Astrocyte (in vitro differentiated cells and primary cell): ENCODE measurements around the gene CCDC160. TPM values are rescaled to one million over a fixed set of nuclear protein-coding genes. Genes with fewer than 3 reads are reported as not detected.

Experiments used
- DNase-seq: peaks from one replicate; pipeline ENCODE4 v3.0.0-alpha.2; 2010; ENCODE audit warnings: low read depth
- FAIRE-seq: peaks from 2 replicates; lab custom pipeline; 2011; peaks lifted over from hg19 to GRCh38; lab: Jason Lieb, UNC
- H2AFZ ChIP-seq: 2 replicates; pipeline ENCODE4 v1.6.0; 2012; ENCODE audit warnings: low read depth, low read length, inconsistent platforms
- H3K27ac ChIP-seq: 2 replicates; pipeline ENCODE4 v1.5.1; 2011; ENCODE audit warnings: low read depth, low read length, inconsistent platforms
- H3K27me3 ChIP-seq: 2 replicates; pipeline ENCODE4 v1.6.0; 2011; ENCODE audit warnings: low read length, inconsistent platforms; ENCODE audit not compliant: insufficient read depth
- H3K36me3 ChIP-seq: 2 replicates; pipeline ENCODE4 v1.5.1; 2011; ENCODE audit warnings: low read length, inconsistent platforms; ENCODE audit not compliant: insufficient read depth
- H3K4me1 ChIP-seq: 2 replicates; pipeline ENCODE4 v1.5.1; 2011; ENCODE audit warnings: low read length, inconsistent platforms; ENCODE audit not compliant: insufficient read depth
- H3K4me2 ChIP-seq: 2 replicates; pipeline ENCODE4 v1.6.0; 2012; ENCODE audit warnings: low read length, inconsistent platforms
- H3K4me3 ChIP-seq: 2 replicates; pipeline ENCODE4 v1.5.1; 2011; ENCODE audit warnings: low read depth, mild to moderate bottlenecking, low read length, inconsistent platforms; ENCODE audit not compliant: insufficient read depth
- H3K79me2 ChIP-seq: 2 replicates; pipeline ENCODE4 v1.6.0; 2012; ENCODE audit warnings: mild to moderate bottlenecking, low read length, inconsistent platforms; ENCODE audit not compliant: insufficient read depth
- H3K9ac ChIP-seq: 2 replicates; pipeline ENCODE4 v1.6.0; 2012; ENCODE audit warnings: mild to moderate bottlenecking, low read length, inconsistent platforms
- H3K9me3 ChIP-seq: 2 replicates; pipeline ENCODE4 v1.5.1; 2012; ENCODE audit warnings: low read depth, mild to moderate bottlenecking, low read length, inconsistent platforms; ENCODE audit not compliant: insufficient read depth
- H4K20me1 ChIP-seq: 2 replicates; pipeline ENCODE4 v1.6.0; 2012; ENCODE audit warnings: low read length, inconsistent platforms; ENCODE audit not compliant: insufficient read depth
- H3K27ac Mint-ChIP-seq: one replicate; pipeline ENCODE4 v1.8.0; 2021; ENCODE audit warnings: mild to moderate bottlenecking, mixed read lengths; ENCODE audit not compliant: unreplicated experiment
- H3K27me3 Mint-ChIP-seq: one replicate; pipeline ENCODE4 v1.8.0; 2021; ENCODE audit warnings: low read depth, mixed read lengths; ENCODE audit not compliant: unreplicated experiment
- H3K36me3 Mint-ChIP-seq: one replicate; pipeline ENCODE4 v1.8.0; 2021; ENCODE audit warnings: low read depth, mixed read lengths; ENCODE audit not compliant: unreplicated experiment
- H3K4me1 Mint-ChIP-seq: one replicate; pipeline ENCODE4 v1.8.0; 2021; ENCODE audit warnings: low read depth, mixed read lengths; ENCODE audit not compliant: unreplicated experiment
- H3K4me3 Mint-ChIP-seq: one replicate; pipeline ENCODE4 v1.8.0; 2021; ENCODE audit warnings: mild to moderate bottlenecking, moderate library complexity, mixed read lengths; ENCODE audit not compliant: unreplicated experiment
- H3K9me3 Mint-ChIP-seq: one replicate; pipeline ENCODE4 v1.8.0; 2021; ENCODE audit warnings: mild to moderate bottlenecking, mixed read lengths; ENCODE audit not compliant: unreplicated experiment
- EZH2 ChIP-seq: IDR thresholded peaks from 2 replicates; pipeline ENCODE4 v1.6.1; 2012; ENCODE audit warnings: mild to moderate bottlenecking, low read length, inconsistent platforms; ENCODE audit not compliant: insufficient read depth
- total RNA-seq: library from RNA; stranded (reverse); gene quantifications from 2 replicates; pipeline ENCODE4 v1.2.1, GENCODE V29; 2021
- TF ChIP-seq, protein P1 (sequence below): IDR thresholded peaks from 2 replicates; pipeline ENCODE4 v1.5.1; 2011; ENCODE audit warnings: low read depth, mild to moderate bottlenecking, inconsistent platforms, low read length, moderate library complexity; ENCODE audit not compliant: insufficient read depth

The CCDC160 gene
- total RNA-seq, 1 donor from 2014 or later = 1.5 TPM

DNA sequence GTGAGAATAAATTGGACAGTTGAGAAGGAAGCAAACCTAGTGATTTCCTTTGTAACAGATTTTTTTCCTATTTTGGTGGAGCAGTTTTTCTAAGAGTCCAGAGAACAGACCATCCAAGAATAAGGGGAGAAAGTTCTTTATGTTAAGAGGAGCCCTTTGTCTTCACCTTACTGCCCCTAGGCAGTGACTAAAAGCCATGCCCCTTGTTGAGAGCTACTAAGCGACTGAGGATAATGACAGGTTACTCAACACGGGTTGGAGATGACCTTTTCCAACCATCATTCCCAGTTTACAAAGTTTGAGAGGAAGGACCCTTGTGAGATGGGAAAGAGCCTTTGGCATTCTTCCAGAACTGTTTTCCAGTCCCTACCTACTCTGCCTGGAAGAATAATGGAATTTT lies 3.2 kb downstream of the CCDC160 start:
- no peak for TF ChIP-seq EZH2
- TF ChIP-seq, protein P1, sequence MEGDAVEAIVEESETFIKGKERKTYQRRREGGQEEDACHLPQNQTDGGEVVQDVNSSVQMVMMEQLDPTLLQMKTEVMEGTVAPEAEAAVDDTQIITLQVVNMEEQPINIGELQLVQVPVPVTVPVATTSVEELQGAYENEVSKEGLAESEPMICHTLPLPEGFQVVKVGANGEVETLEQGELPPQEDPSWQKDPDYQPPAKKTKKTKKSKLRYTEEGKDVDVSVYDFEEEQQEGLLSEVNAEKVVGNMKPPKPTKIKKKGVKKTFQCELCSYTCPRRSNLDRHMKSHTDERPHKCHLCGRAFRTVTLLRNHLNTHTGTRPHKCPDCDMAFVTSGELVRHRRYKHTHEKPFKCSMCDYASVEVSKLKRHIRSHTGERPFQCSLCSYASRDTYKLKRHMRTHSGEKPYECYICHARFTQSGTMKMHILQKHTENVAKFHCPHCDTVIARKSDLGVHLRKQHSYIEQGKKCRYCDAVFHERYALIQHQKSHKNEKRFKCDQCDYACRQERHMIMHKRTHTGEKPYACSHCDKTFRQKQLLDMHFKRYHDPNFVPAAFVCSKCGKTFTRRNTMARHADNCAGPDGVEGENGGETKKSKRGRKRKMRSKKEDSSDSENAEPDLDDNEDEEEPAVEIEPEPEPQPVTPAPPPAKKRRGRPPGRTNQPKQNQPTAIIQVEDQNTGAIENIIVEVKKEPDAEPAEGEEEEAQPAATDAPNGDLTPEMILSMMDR = no peak

DNA sequence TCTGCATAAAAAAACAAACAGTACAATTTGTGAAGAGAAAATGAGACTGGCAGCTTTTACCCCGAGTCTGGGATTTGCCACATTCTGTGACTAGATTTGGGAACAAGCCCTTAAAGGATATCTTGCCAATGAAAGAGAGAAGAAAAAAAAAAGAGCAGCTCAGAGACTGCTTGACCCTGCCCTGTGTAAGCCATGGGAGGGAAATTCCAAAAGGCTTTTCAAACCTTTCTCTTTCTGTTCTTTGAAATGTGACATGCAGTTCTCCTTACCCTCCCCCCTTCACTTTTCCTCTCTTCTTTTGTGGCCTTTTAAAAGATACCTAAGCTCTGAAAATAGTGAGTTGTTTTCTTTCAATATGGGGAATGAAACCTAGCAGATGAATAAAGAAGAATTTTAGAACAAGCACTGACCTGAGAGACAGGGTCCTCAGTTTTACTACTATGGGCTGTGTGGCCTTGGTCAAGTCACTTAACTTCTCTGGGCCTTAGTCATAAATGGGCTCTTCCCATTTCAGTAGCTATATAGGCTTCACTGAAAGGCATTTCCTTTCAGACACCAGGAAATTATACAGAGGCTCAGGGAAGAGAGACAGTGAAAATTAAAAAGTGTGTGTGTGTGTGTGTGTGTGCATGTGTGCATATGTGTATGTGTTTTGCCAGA lies 5.1 kb downstream of the CCDC160 start:
- Mint-ChIP-seq H3K4me1 (peaks cover 22% of the 10 kb centered on the region), H3K27ac (no peak overlapping the region), H3K9me3 (no peaks in the 10 kb centered on the region), H3K27me3 (no peaks in the 10 kb centered on the region), H3K4me3 (no peak overlapping the region), H3K36me3 (no peaks in the 10 kb centered on the region)
- Histone ChIP-seq H3K36me3 (no peaks in the 10 kb centered on the region), H3K27me3 (no peaks in the 10 kb centered on the region), H3K4me2 (no peak overlapping the region), H3K9me3 (no peaks in the 10 kb centered on the region), H3K4me3 (no peak overlapping the region), H3K9ac (no peak overlapping the region), H3K79me2 (no peaks in the 10 kb centered on the region), H2AFZ (no peak overlapping the region), H3K4me1 (no peaks in the 10 kb centered on the region), H4K20me1 (no peaks in the 10 kb centered on the region), H3K27ac (no peak overlapping the region)
- FAIRE-seq (peak; percentile 89), DNase-seq (no peak)
- no peak for TF ChIP-seq EZH2
- TF ChIP-seq, protein P1 = no peak

More for the DNA sequence above, 3.2 kb downstream of the CCDC160 start:
- no peaks in the 10 kb centered on the region for H4K20me1 ChIP-seq
- Mint-ChIP-seq H3K36me3 (no peaks in the 10 kb centered on the region), H3K9me3 (no peaks in the 10 kb centered on the region), H3K4me1 (peaks cover 19% of the 10 kb centered on the region), H3K27me3 (no peaks in the 10 kb centered on the region), H3K4me3 (no peak overlapping the region), H3K27ac (no peak overlapping the region)
- H3K4me3 ChIP-seq = no peak overlapping the region
- H2AFZ ChIP-seq = no peak overlapping the region
- no peaks in the 10 kb centered on the region for H3K9me3 ChIP-seq
- no peaks in the 10 kb centered on the region for H3K4me1 ChIP-seq
- no peak overlapping the region for H3K4me2 ChIP-seq
- no peak for DNase-seq
- no peaks in the 10 kb centered on the region for H3K36me3 ChIP-seq
- H3K27ac ChIP-seq = no peak overlapping the region
- H3K79me2 ChIP-seq = no peaks in the 10 kb centered on the region
- no peaks in the 10 kb centered on the region for H3K27me3 ChIP-seq
- no peak overlapping the region for H3K9ac ChIP-seq
- no peak for FAIRE-seq

DNA sequence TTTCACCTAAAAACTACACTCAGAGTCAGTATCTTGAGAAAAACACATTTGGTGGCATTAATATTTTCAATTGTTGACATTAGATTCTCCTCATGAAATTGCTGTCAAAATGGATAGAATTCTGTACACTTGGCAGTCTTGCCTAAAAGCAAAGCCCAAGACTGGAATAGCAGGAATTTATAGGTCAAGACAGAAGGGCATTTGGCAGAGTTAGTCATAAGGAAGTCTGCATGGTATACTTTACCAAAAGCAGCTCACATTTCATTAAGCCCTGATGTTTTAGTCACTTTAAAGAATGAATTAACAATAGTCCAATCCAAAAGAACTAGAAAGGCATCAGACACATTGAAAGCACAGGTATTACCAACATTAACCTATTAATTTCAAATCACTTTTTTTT lies 7.1 kb downstream of the CCDC160 start:
- Mint-ChIP-seq H3K9me3 (no peaks in the 10 kb centered on the region), H3K27me3 (no peaks in the 10 kb centered on the region), H3K4me3 (no peak overlapping the region), H3K27ac (peak overlapping the region; percentile 34), H3K36me3 (no peaks in the 10 kb centered on the region), H3K4me1 (peaks cover 22% of the 10 kb centered on the region)
- DNase-seq = peak; percentile 32
- Histone ChIP-seq H3K4me1 (no peaks in the 10 kb centered on the region), H3K4me2 (peak overlapping the region; percentile 38), H3K36me3 (no peaks in the 10 kb centered on the region), H3K9ac (no peak overlapping the region), H3K27ac (no peak overlapping the region), H3K27me3 (no peaks in the 10 kb centered on the region), H3K79me2 (no peaks in the 10 kb centered on the region), H4K20me1 (no peaks in the 10 kb centered on the region), H2AFZ (no peak overlapping the region), H3K9me3 (no peaks in the 10 kb centered on the region), H3K4me3 (no peak overlapping the region)
- peak; percentile 78 for FAIRE-seq
- TF ChIP-seq EZH2 = no peak
- TF ChIP-seq, protein P1 = no peak
